Upper lobe of left lung (tissue), 4 donors: ENCODE data around the gene NUP188.

ENCODE experiments used
- EP300 ChIP-seq, 4 donors: sonication (generic); formaldehyde crosslinking; IDR thresholded peaks; one replicate each; pipeline ENCODE4 v1.5.1; 2017; ENCODE audit warnings: antibody characterized with exemption in 4 of 4, control low read depth in 2 of 4
- POLR2A ChIP-seq, 4 donors: fragments of 450-650 bp; IDR thresholded peaks; one replicate each; pipeline ENCODE4 v1.5.1; 2016 to 2017; ENCODE audit warnings: antibody characterized with exemption in 4 of 4, mild to moderate bottlenecking in 2 of 4
- POLR2AphosphoS5 ChIP-seq, 2 donors: sonication (generic); formaldehyde crosslinking; IDR thresholded peaks; one replicate each; pipeline ENCODE4 v1.5.1; 2017; ENCODE audit warnings: antibody characterized with exemption in 2 of 2
- TF ChIP-seq, protein P1 (sequence below), 6 experiments: fragments of 450-650 bp in 4 of 6; fragments of 200-600 bp in 2 of 6; sonication (generic) in 2 of 6; IDR thresholded peaks; one replicate each; pipeline ENCODE4 v1.5.1; 2016 to 2019; ENCODE audit warnings: antibody characterized with exemption in 6 of 6

- TF ChIP-seq, protein P1, sequence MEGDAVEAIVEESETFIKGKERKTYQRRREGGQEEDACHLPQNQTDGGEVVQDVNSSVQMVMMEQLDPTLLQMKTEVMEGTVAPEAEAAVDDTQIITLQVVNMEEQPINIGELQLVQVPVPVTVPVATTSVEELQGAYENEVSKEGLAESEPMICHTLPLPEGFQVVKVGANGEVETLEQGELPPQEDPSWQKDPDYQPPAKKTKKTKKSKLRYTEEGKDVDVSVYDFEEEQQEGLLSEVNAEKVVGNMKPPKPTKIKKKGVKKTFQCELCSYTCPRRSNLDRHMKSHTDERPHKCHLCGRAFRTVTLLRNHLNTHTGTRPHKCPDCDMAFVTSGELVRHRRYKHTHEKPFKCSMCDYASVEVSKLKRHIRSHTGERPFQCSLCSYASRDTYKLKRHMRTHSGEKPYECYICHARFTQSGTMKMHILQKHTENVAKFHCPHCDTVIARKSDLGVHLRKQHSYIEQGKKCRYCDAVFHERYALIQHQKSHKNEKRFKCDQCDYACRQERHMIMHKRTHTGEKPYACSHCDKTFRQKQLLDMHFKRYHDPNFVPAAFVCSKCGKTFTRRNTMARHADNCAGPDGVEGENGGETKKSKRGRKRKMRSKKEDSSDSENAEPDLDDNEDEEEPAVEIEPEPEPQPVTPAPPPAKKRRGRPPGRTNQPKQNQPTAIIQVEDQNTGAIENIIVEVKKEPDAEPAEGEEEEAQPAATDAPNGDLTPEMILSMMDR (IDR thresholded peaks at IDR 0.05), result no peak
- TF ChIP-seq POLR2AphosphoS5 (IDR thresholded peaks at IDR 0.05), result no peak
- no peak for TF ChIP-seq POLR2A (IDR thresholded peaks at IDR 0.05)
- no peak for TF ChIP-seq EP300 (IDR thresholded peaks at IDR 0.05)
Observed at GRCh38 chr9:128929560-128929959, 17.9 kb upstream of the NUP188 start.
